Activated CD4-positive, alpha-beta T cell treated with anti-CD3 and anti-CD28 coated beads, Interleukin-2, amount 50 U/mL, for 24 hours (primary cell): ENCODE data around the gene SNX9.

Experiments used
- DNase-seq, 2 donors: peaks; one replicate each; pipeline ENCODE4 v3.0.0-alpha.2; 2020; ENCODE audit warnings: low read depth in 1 of 2, low spot score in 1 of 2

The SNX9 gene

DNA sequence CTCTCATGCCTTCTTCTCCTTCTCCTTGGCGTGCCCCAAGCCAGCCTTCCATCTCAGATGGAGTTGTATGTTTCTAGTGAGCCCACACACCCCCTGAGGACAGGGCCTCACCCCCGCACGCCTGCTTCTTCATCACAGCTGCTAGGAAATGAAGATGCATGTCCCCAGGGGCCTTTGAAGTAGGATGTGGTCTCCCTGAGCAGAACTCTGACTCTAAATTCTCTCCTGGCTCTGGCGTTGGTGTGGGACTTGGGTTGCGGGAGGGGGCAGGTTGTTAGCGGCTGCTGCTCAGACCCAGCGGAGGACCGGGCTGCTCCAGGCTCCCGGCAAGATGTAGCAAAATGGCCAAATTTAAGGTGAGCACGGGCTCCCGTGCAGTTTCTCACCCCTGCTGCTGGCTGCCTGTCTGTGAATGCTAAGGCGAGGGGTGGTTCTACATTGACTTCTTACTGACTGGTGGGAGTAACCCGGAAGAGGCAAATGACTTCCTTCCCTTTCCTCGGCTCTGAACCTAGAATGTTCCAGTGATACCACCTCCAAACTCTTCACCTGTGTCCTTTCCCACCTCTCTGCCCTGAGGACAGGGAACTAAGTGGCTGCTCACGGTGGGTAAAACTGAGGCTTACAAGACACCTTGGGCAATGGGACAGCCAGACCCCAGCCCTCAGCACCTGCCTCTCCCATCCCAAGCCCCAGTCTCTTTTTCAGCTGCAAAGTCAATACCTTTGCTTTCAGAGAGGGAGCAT, 167.4 kb downstream of the SNX9 start:
- DNase-seq, result no peak

GRCh38 chr6:157991067-157991432, 168.0 kb downstream of the SNX9 start:
- DNase-seq, result no peak

DNA sequence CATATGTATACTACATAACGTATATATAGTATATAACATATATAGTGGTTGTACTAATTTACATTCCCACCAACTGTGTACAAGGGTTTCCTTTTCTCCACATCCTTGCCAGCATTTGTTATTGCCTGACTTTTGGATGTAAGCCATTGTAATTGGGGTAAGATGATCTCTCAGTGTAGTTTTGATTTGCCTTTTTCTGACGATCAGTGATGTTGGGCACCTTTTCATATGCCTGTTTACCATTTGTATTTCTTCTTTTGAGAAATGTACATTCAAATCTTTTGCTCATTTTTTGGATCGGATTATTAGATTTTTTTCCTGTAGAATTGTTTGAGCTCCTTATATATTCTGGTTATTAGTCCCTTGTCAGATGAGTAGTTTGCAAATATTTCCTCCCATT, 170.0 kb downstream of the SNX9 start:
- DNase-seq, result no peak

DNA sequence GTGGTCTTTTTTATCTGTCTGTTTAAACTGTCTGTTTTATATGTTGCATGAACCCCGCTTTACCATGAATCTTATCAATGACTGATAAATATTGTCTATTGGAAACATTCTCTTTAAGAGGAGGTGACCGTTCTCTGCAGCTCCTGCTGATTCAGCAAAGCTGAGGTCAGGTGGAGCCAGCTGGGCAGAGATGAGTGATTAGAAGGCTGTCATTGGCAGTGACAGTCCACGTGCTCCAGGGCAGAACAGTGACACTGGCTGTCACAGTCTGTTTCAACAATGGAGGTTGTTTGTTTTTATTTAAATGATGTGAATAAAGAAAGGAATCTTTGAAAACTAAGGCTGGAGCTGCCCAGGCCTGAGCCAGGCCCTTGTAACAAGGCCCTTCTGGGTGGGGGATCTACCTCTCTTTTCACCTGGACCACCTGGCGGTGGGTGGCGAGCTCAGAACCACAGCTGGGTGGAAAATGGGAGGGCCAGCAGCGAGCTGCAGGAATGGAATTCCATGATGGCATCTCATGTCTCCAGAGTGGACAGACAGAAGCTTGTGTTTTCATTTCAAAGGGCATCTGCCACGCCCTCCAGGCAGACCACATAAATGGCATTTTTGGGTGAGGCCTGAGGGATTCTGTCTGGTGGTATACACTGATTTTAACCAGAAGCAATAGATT, 171.2 kb downstream of the SNX9 start:
- no peak for DNase-seq
